Fibroblast of the aortic adventitia (primary cell): ENCODE measurements around the gene RASAL3. TPM values are rescaled to one million over a fixed set of nuclear protein-coding genes. Genes with fewer than 3 reads are reported as not detected.

ENCODE experiments used
- DNase-seq: peaks from one replicate; pipeline ENCODE4 v3.0.0-alpha.2; 2010; ENCODE audit warnings: low read depth
- H3K4me3 ChIP-seq: 2 replicates; pipeline ENCODE4 v1.5.1; 2011; ENCODE audit warnings: low read depth, mild to moderate bottlenecking, control low read depth, low read length, moderate library complexity
- CTCF ChIP-seq: IDR thresholded peaks from 2 replicates; pipeline ENCODE4 v1.5.1; 2011; ENCODE audit warnings: mild to moderate bottlenecking, low read length, control low read depth, inconsistent platforms; ENCODE audit not compliant: insufficient read depth
- total RNA-seq: library from RNA; depleted of rRNA; stranded (reverse); fragments of >200 nt; gene quantifications from 2 replicates; pipeline ENCODE4 v1.2.3, GENCODE V29; 2012; ENCODE audit warnings: low replicate concordance

Gene RASAL3
- total RNA-seq, 1 donor = not detected

DNA sequence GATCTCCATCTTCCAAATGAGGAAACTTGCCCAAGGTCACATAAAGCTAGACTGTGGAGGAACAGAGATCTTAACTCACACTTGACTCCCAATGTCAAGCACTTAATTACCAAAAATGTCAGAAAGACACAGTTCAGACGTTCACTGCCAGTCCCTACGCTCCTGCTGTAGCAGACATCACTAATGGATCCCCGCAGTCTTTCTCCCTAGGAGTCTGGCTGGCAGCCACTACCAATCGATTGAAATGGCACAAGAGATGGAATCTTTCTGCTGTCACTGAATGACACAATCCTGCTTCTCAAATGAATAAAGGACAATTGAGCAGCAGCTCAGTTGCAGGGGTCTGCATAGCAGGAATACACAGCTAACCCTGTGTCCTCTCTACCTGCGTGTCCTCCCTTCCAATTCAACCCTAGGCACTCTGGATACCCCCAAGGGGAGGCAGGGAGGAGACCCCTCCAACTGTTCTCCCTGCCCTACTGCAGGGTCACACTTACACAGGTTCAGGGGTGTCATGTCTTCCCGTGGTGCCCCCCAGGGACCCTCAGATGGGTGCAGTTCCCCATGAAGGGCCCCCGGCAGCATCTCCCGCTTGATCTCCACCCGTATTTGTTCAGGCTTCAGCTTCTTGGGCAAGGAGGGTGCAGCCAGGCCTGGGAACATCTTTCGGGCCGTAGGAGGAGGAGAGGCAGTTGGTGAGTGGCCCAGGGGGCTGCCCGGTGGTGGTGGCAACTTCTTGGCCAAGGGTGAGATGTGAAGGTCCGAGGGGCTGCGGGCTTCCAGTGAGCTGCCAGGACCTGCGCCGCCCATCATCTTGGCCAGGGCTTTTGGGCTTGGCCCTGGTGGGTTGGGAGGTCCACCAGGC is 37.6 kb downstream of the RASAL3 start:
- no peak overlapping the region for H3K4me3 ChIP-seq
- DNase-seq = no peak
- TF ChIP-seq CTCF = no peak

DNA sequence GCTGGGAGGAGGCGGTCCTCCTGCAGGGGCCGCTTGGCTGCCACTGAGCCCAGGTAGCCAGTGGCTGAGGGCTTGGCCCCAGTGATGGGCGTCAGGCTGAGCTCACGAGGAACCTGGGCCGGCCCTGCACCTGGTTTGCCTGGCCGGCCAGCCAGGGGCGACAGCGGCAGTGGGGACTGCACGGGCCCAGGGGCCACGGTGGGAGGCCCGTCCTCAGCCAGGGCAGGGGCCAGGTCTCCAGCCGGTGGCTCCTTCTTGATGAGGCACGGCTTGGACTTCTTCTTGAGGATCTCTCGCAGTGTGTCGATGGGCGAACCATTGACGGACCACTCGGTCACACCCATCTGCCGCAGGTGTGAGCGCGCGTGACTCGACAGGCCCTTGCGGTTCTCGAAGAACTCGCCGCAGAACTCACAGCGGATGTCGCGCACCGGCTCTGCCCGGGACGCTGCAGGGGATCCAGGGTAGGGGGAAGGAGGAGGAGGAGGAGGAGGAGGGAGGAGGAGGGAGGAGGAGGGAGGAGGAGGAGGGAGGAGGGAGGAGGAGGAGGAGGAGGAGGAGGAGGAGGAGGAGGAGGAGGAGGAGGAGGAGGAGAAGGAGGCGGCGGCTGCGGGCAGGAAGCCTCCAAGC is 38.9 kb downstream of the RASAL3 start:
- TF ChIP-seq CTCF = no peak
- H3K4me3 ChIP-seq = no peak overlapping the region

GRCh38 chr19:15424692-15425272 is 39.6 kb downstream of the RASAL3 start:
- no peak for TF ChIP-seq CTCF
- DNase-seq = no peak
- no peak overlapping the region for H3K4me3 ChIP-seq

More for the DNA sequence above, 38.9 kb downstream of the RASAL3 start:
- DNase-seq = no peak

GRCh38 chr19:15424121-15424520 is 40.2 kb downstream of the RASAL3 start:
- no peak overlapping the region for H3K4me3 ChIP-seq
- TF ChIP-seq CTCF = no peak

DNA sequence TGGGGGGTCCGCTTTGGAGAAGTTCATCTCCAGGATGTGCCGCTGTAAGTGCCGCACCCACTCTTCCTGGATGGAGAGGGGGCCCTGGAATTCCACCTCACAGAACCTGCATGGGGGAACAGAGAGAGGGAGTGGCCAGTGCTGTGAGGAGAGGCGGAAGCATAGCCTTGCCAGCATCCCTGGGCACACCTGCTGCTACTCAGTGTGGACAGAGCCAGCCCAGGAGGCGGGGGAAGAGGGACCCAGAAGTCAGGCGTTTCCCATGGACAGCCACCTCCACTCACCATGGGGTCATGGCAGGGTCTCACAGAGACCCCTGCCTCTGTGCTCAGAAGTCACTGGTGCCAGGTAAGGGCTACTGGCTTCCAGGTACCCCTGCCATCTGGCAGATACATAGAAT is 41.2 kb downstream of the RASAL3 start:
- no peak for DNase-seq
- no peak for TF ChIP-seq CTCF
- H3K4me3 ChIP-seq = no peak overlapping the region

More at GRCh38 chr19:15424121-15424520, 40.2 kb downstream of the RASAL3 start:
- DNase-seq = no peak

GRCh38 chr19:15422296-15423075 is 41.9 kb downstream of the RASAL3 start:
- DNase-seq = no peak
- H3K4me3 ChIP-seq = no peak overlapping the region
- TF ChIP-seq CTCF = no peak
